GM15510 (cell line): ENCODE results near the gene ABCC5.

Experiments used
- POLR2A ChIP-seq: IDR thresholded peaks from 3 replicates; pipeline ENCODE4 v1.6.1; 2011; ENCODE audit warnings: borderline replicate concordance; ENCODE audit not compliant: insufficient read length; ENCODE audit errors: extremely low read depth

The ABCC5 gene

GRCh38 chr3:183904833-183905780, 112.6 kb downstream of the ABCC5 start:
- no peak for TF ChIP-seq POLR2A

- TF ChIP-seq POLR2A, result no peak
Measured at GRCh38 chr3:183898028-183898431, 119.7 kb downstream of the ABCC5 start.

GRCh38 chr3:183897606-183898005, 120.1 kb downstream of the ABCC5 start:
- no peak for TF ChIP-seq POLR2A

GRCh38 chr3:183896610-183897009, 121.1 kb downstream of the ABCC5 start:
- no peak for TF ChIP-seq POLR2A

- TF ChIP-seq POLR2A, result no peak
Measured at GRCh38 chr3:183896184-183896583, 121.5 kb downstream of the ABCC5 start.

- TF ChIP-seq POLR2A, result no peak
Measured at GRCh38 chr3:183895774-183896173, 121.9 kb downstream of the ABCC5 start.

GRCh38 chr3:183895296-183895695, 122.4 kb downstream of the ABCC5 start:
- TF ChIP-seq POLR2A, result no peak

- TF ChIP-seq POLR2A, result no peak
Measured at GRCh38 chr3:183892610-183893214, 125.0 kb downstream of the ABCC5 start.

- no peak for TF ChIP-seq POLR2A
Measured at GRCh38 chr3:183885766-183886165, 131.9 kb downstream of the ABCC5 start.

- peak; percentile 89 for TF ChIP-seq POLR2A
Measured at GRCh38 chr3:183884427-183885296, 133.0 kb downstream of the ABCC5 start, which contains the start of gene PARL. PARL (minus strand) TSS chr3:183884880; CDS start chr3:183884846, 34 bp downstream.

- no peak for TF ChIP-seq POLR2A
Measured at GRCh38 chr3:183884097-183884426, 133.6 kb downstream of the ABCC5 start.

- no peak for TF ChIP-seq POLR2A
Measured at GRCh38 chr3:183883291-183884096, 134.2 kb downstream of the ABCC5 start.

GRCh38 chr3:183880121-183880520, 137.6 kb downstream of the ABCC5 start:
- no peak for TF ChIP-seq POLR2A

GRCh38 chr3:183879243-183879642, 138.4 kb downstream of the ABCC5 start:
- TF ChIP-seq POLR2A, result no peak

- no peak for TF ChIP-seq POLR2A
Measured at GRCh38 chr3:183878071-183878470, 139.6 kb downstream of the ABCC5 start.

- no peak for TF ChIP-seq POLR2A
Measured at GRCh38 chr3:183875411-183875810, 142.3 kb downstream of the ABCC5 start.
